ENCODE data around the gene TSPEAR.

Gene TSPEAR

GRCh38 chr21:44720170-44720569 lies 8.8 kb upstream of the TSPEAR start:
- no peak for DNase-seq (ENCODE audit: low read depth)

DNA sequence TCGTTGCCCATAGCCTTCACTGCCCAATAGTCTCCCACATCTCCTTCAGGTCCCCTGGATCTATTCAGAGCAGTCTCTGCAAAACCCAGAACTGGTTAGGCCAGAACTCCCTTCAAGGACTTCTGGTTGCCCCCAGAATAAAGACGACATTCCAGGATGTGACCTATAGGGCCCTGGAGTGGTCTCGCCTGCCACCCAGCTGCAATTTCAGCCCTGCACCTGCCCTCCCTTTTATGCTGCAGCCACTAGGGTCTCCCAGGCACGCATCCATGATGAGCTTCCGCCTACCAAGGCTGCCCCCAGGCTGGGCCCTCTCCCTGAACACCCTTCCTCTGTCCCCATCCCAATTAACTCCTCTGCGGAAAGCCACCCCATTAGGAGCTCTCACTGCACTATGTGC lies 7.2 kb upstream of the TSPEAR start:
- no peak for DNase-seq (ENCODE audit: low read depth)

DNA sequence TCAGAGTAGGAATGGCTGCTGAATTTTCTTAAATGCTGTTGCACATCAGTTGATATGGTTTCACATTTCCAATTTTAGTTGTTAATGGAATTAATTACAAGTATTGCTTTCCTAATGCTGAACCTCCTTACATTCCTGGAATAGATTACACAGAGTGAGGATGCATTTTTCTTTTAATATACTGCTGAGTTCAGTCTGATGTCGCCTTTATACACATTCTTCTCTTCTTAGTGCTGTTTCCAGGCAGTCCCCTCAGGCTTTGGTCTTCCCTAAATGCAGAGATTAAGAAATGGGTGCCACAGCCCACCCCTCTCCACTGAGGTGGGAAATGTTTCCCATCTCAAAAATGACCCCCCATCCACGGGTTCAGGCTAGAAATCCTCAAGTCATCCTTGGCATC lies 6.7 kb upstream of the TSPEAR start:
- DNase-seq (ENCODE audit: low read depth): no peak

- no peak for DNase-seq (ENCODE audit: low read depth)
Observed at GRCh38 chr21:44716984-44717383, 5.6 kb upstream of the TSPEAR start.

- no peak for DNase-seq (ENCODE audit: low read depth)
Observed at GRCh38 chr21:44714905-44715304, 3.5 kb upstream of the TSPEAR start.

- no peak for DNase-seq (ENCODE audit: low read depth)
Observed at GRCh38 chr21:44713846-44714245, 2.5 kb upstream of the TSPEAR start.

DNA sequence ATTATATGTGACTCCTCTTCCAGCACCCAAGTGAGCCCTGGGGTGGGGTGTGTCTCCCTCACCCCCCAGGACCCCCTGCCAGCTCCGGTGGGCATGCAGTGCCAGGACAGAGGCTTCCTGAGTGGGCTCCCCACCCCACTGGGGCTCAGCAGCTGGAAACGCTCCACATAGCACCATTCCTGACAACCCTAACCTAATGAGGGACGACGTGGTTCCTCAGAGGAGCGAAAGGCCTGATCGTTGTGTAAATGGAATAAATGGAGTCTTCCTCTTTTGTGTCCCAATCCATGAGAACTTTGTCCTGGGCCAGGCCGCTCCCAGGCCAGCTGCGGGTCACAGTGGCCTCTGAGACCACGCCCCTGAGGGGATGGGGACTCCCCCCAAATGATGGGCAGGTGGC lies 1.8 kb upstream of the TSPEAR start:
- no peak for DNase-seq (ENCODE audit: low read depth)

GRCh38 chr21:44712203-44713028 lies 1.0 kb upstream of the TSPEAR start:
- DNase-seq (ENCODE audit: low read depth): no peak

DNA sequence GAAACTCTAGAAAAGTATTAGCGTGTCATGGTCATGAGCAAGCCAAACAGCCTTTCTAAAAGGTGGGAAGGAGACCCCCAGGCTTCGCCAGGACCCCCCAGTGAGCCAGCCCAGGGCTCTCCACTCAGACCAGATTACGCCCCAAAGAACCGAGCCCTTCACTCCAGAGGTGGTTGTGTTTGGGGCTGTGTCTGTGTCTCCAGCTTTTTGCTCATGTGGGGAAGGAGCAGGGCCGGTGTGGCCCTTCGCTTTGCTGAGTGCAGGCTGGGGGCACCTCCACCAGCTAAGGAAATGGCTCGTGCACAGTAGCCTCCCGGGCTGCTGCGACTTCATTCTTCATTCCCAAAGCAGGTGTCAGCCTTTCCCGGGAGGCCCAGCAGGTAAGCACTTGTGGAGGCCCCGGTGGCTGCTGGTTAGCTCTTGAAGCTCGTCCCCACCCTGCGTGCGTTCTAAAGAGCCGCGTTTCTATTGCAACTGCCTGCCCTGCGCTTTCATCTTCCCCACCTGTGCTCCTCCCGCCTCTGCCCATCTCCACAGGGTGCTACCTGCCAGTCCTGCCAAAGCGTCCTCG lies 531 bp downstream of the TSPEAR start:
- no peak for DNase-seq (ENCODE audit: low read depth)

- DNase-seq (ENCODE audit: low read depth): no peak
Observed at GRCh38 chr21:44710294-44710665, 1.1 kb downstream of the TSPEAR start.

- DNase-seq (ENCODE audit: low read depth): no peak
Observed at GRCh38 chr21:44709426-44710293, 1.7 kb downstream of the TSPEAR start.

GRCh38 chr21:44708866-44709425 lies 2.4 kb downstream of the TSPEAR start:
- DNase-seq (ENCODE audit: low read depth): no peak

- DNase-seq (ENCODE audit: low read depth): no peak
Observed at GRCh38 chr21:44708213-44708865, 3.0 kb downstream of the TSPEAR start.

- DNase-seq (ENCODE audit: low read depth): no peak
Observed at GRCh38 chr21:44706706-44707581, 4.4 kb downstream of the TSPEAR start.

GRCh38 chr21:44706026-44706705 lies 5.2 kb downstream of the TSPEAR start:
- no peak for DNase-seq (ENCODE audit: low read depth)

DNA sequence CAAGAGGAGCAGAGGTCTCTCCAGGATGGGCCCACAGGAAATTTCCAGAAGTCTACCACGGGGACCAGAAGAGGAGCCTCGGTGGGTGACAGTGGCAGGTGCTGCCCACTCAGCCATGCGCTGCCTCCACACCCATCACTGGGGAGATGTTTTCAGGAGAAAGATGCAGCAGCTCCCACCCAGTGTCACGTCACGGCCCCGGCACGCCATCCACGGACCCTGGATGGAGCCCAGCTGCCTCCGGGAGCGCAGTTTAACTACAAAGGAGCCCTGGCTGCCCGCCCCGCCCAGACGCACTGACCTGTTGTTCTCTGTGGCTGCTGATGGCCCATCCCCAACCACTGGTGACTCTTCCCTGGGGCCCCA lies 6.8 kb downstream of the TSPEAR start:
- no peak for DNase-seq (ENCODE audit: low read depth)

DNA sequence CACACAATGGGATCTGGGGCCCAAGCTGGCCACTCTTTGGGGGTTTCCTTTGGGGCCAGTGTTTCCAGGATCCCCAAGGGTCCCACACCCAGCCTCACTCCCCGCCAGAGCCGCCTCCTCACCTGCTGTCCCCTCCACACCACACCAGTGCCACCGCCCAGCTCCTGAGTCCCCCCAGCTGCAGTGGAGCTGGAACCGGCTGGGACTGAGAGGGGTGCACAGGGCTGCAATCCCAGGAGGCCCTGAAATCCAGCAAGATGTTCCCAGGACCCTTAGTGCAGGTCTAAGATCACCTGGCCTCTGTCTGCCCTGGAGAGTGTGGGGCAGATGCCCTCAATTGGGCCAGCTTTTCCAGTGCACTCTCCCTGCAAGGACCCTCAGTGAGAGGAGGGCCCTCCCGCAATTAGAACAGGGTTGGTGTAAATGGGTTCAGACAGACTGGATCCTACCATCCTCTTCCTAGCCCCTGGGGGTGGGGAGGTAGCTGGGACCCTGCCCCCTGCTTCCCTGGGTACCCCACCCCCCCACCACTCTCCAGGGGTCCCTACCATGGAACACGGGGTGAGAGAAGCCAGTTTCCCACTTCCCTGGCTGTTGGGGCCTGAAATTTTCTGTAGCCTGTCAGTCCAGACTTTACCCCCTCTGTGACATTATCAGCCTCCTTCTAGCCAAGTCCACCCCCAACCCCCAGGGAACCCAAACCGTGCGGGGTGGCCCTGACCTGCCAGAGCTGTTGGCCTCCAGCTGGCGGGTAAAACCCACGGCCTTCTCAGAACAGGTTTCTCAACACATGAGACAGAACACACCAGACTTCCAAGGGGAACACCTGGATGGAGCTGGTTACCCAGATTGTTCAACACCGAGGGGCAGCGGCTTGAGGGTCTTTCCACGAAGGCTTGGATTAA lies 7.4 kb downstream of the TSPEAR start:
- no peak for DNase-seq (ENCODE audit: low read depth)

DNA sequence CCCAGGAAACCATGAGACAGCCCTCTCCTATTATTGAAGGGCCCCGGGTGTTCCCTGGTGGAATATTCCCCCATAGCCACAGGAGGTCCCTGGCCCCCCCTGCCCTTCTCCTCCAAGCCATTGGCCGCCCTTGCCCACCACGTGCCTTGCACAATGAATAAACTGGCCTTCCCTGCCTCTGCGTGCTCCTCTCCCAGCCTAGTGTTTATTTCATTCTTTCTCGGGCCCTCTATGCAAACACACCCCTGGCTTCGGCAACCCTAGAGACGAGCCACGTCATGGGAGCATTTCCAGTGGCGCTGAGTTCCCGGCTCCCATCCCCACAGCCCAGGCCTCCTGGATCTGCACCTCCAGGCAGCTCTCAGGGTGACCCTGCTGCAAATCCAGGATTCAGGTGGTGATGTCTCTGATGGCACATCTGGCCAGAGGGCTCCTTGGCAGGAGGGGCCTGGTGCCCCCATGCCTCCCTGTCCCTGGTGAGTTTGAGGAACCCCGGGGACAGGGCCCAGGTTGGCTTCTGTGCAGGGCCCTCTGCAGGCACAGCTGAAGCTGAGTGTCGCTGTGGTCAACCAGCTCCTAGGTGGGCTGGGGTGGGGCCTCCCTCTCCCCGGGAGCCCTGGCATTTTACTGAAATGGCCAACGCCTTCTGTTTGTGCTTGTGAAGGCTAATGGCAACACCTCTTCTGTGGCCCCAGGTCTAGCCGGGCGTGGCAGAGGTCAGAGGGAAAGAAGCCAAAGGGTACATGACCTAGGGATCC lies 8.2 kb downstream of the TSPEAR start:
- DNase-seq (ENCODE audit: low read depth): no peak
